ENCODE measurements around the gene RBPJ.

DNA sequence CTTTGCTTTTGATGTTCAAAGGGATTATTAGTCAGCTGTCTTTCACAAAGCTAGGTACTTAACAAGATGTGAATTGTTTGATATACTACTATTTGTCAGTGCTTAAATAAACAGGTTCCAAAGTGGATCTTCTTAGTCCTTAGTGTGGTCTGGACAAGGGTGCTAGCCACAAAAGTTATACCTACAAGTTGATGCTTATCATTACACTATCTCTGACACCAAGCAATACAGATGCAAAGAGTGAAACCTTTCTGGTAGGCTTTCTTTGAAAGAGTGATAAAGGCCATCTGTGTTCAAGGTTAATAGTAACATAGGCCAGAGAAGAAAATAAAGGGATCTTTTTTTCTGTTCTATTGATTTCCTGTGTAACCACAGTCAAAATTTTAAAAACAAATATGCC, 12.2 kb upstream of the RBPJ start:
- TF ChIP-seq, protein P1, sequence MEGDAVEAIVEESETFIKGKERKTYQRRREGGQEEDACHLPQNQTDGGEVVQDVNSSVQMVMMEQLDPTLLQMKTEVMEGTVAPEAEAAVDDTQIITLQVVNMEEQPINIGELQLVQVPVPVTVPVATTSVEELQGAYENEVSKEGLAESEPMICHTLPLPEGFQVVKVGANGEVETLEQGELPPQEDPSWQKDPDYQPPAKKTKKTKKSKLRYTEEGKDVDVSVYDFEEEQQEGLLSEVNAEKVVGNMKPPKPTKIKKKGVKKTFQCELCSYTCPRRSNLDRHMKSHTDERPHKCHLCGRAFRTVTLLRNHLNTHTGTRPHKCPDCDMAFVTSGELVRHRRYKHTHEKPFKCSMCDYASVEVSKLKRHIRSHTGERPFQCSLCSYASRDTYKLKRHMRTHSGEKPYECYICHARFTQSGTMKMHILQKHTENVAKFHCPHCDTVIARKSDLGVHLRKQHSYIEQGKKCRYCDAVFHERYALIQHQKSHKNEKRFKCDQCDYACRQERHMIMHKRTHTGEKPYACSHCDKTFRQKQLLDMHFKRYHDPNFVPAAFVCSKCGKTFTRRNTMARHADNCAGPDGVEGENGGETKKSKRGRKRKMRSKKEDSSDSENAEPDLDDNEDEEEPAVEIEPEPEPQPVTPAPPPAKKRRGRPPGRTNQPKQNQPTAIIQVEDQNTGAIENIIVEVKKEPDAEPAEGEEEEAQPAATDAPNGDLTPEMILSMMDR (conservative IDR thresholded peaks at IDR 0.05; ENCODE audit: low read length): no peak
- no peak for TF ChIP-seq EZH2phosphoT487 (IDR thresholded peaks at IDR 0.05; ENCODE audit: borderline replicate concordance, low read depth, low read length)
